SK-N-SH treated with all-trans-retinoic acid at 6 μM for 48 hours (cell line): Measurements from ENCODE around the gene SPATS2.

ENCODE experiments used
- ATAC-seq: fragments of 200-7000 bp; cut with Tn5 transposase; 3 replicates; pipeline ENCODE4 v1.9.1; 2020; ENCODE audit warnings: mild to moderate bottlenecking, moderate library complexity
- ARNTL ChIP-seq: fragments of 450-650 bp; formaldehyde crosslinking; IDR thresholded peaks from 2 replicates; pipeline ENCODE4 v1.5.0; 2020; ENCODE audit warnings: low read depth, mild to moderate bottlenecking, moderate library complexity, borderline replicate concordance
- BACH2 ChIP-seq: fragments of 250-450 bp; sonication (Bioruptor Pico); IDR thresholded peaks from 2 replicates; pipeline ENCODE4 v1.9.0; 2021; ENCODE audit warnings: mild to moderate bottlenecking, borderline replicate concordance
- CSDC2 ChIP-seq: fragments of 250-450 bp; sonication (Bioruptor Pico); IDR thresholded peaks from 2 replicates; pipeline ENCODE4 v1.5.0; 2020; ENCODE audit warnings: mild to moderate bottlenecking, moderate library complexity
- ESRRG ChIP-seq: fragments of 250-450 bp; sonication (Bioruptor Pico); IDR thresholded peaks from 2 replicates; pipeline ENCODE4 v1.6.1; 2021; ENCODE audit warnings: mild to moderate bottlenecking
- GLIS3 ChIP-seq: fragments of 250-450 bp; sonication (Bioruptor Pico); IDR thresholded peaks from 2 replicates; pipeline ENCODE4 v1.5.0; 2020; ENCODE audit warnings: mild to moderate bottlenecking, moderate library complexity
- ISL1 ChIP-seq: fragments of 250-450 bp; sonication (Bioruptor Pico); IDR thresholded peaks from 2 replicates; pipeline ENCODE4 v2.1.2; 2022; ENCODE audit warnings: mild to moderate bottlenecking, moderate library complexity
- PPARA ChIP-seq: fragments of 250-450 bp; sonication (Bioruptor Pico); IDR thresholded peaks from 2 replicates; pipeline ENCODE4 v1.5.0; 2020; ENCODE audit warnings: mild to moderate bottlenecking, borderline replicate concordance
- RARB ChIP-seq: fragments of 250-450 bp; sonication (Bioruptor Pico); IDR thresholded peaks from 2 replicates; pipeline ENCODE4 v1.8.0; 2021; ENCODE audit warnings: mild to moderate bottlenecking, moderate library complexity
- SNAI2 ChIP-seq: fragments of 250-450 bp; sonication (Bioruptor Pico); IDR thresholded peaks from 2 replicates; pipeline ENCODE4 v1.5.0; 2020; ENCODE audit warnings: mild to moderate bottlenecking, moderate library complexity
- TCF4 ChIP-seq: fragments of 250-450 bp; sonication (Bioruptor Pico); IDR thresholded peaks from 2 replicates; pipeline ENCODE4 v1.8.0; 2021; ENCODE audit warnings: mild to moderate bottlenecking, moderate library complexity, borderline replicate concordance
- ZC3H10 ChIP-seq: fragments of 250-450 bp; sonication (Bioruptor Pico); IDR thresholded peaks from 2 replicates; pipeline ENCODE4 v1.5.1; 2021; ENCODE audit warnings: mild to moderate bottlenecking, moderate library complexity
- ZFP3 ChIP-seq: fragments of 250-450 bp; sonication (Bioruptor Pico); IDR thresholded peaks from 2 replicates; pipeline ENCODE4 v1.5.0; 2020; ENCODE audit warnings: mild to moderate bottlenecking, moderate library complexity
- ZNF565 ChIP-seq: fragments of 450-650 bp; formaldehyde crosslinking; conservative IDR thresholded peaks from 2 replicates; pipeline ENCODE4 v1.5.0; 2020; ENCODE audit warnings: low read depth, mild to moderate bottlenecking, moderate library complexity
- ZNF70 ChIP-seq: fragments of 450-650 bp; formaldehyde crosslinking; IDR thresholded peaks from 2 replicates; pipeline ENCODE4 v1.5.0; 2020; ENCODE audit warnings: mild to moderate bottlenecking, moderate library complexity
- TF ChIP-seq, protein P1 (sequence below): fragments of 250-450 bp; sonication (Bioruptor Pico); IDR thresholded peaks from 2 replicates; pipeline ENCODE4 v1.8.0; 2021; ENCODE audit warnings: low read depth, mild to moderate bottlenecking, moderate library complexity, borderline replicate concordance
- TF ChIP-seq, protein P2 (sequence below): fragments of 250-450 bp; sonication (Bioruptor Pico); IDR thresholded peaks from 2 replicates; pipeline ENCODE4 v1.5.1; 2021; ENCODE audit warnings: mild to moderate bottlenecking, moderate library complexity
- TF ChIP-seq, protein P3 (sequence below): fragments of 250-450 bp; sonication (Bioruptor Pico); IDR thresholded peaks from 2 replicates; pipeline ENCODE4 v1.5.1; 2020; ENCODE audit warnings: low read depth, mild to moderate bottlenecking, moderate library complexity
- TF ChIP-seq, protein P4 (sequence below): fragments of 250-450 bp; sonication (Bioruptor Pico); IDR thresholded peaks from 2 replicates; pipeline ENCODE4 v1.5.0; 2020; ENCODE audit warnings: mild to moderate bottlenecking, moderate library complexity
- TF ChIP-seq, protein P5 (sequence below): fragments of 250-450 bp; sonication (Bioruptor Pico); IDR thresholded peaks from 2 replicates; pipeline ENCODE4 v1.8.0; 2020; ENCODE audit warnings: mild to moderate bottlenecking, moderate library complexity, borderline replicate concordance

SPATS2 gene

DNA sequence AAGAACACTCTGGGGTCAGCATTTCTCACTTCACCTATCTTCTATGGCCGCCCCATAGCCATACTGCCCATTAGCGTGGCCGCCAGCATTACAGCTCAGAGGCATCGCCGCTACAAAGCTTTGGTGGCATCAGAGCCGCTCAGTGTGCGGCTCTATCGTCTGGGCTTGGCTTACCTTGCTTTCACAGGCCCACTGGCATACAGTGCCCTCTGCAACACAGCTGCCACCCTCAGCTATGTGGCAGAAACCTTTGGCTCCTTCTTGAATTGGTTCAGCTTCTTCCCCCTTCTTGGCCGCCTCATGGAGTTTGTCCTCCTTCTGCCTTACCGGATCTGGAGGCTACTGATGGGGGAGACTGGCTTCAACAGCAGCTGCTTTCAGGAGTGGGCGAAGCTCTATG, 18.0 kb upstream of the SPATS2 start:
- no peak for TF ChIP-seq ARNTL (CRISPR knock-in tag)
- TF ChIP-seq, protein P1, sequence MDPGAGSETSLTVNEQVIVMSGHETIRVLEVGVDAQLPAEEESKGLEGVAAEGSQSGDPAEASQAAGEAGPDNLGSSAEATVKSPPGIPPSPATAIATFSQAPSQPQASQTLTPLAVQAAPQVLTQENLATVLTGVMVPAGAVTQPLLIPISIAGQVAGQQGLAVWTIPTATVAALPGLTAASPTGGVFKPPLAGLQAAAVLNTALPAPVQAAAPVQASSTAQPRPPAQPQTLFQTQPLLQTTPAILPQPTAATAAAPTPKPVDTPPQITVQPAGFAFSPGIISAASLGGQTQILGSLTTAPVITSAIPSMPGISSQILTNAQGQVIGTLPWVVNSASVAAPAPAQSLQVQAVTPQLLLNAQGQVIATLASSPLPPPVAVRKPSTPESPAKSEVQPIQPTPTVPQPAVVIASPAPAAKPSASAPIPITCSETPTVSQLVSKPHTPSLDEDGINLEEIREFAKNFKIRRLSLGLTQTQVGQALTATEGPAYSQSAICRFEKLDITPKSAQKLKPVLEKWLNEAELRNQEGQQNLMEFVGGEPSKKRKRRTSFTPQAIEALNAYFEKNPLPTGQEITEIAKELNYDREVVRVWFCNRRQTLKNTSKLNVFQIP (CRISPR knock-in tag), result no peak
- TF ChIP-seq BACH2 (CRISPR knock-in tag), result no peak
- TF ChIP-seq PPARA (CRISPR knock-in tag), result no peak
- no peak for TF ChIP-seq CSDC2 (CRISPR knock-in tag)
- no peak for TF ChIP-seq GLIS3 (CRISPR knock-in tag)
- TF ChIP-seq ZC3H10 (CRISPR knock-in tag), result no peak
- no peak for TF ChIP-seq ZNF70
- TF ChIP-seq, protein P2, sequence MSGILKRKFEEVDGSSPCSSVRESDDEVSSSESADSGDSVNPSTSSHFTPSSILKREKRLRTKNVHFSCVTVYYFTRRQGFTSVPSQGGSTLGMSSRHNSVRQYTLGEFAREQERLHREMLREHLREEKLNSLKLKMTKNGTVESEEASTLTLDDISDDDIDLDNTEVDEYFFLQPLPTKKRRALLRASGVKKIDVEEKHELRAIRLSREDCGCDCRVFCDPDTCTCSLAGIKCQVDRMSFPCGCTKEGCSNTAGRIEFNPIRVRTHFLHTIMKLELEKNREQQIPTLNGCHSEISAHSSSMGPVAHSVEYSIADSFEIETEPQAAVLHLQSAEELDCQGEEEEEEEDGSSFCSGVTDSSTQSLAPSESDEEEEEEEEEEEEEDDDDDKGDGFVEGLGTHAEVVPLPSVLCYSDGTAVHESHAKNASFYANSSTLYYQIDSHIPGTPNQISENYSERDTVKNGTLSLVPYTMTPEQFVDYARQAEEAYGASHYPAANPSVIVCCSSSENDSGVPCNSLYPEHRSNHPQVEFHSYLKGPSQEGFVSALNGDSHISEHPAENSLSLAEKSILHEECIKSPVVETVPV (CRISPR knock-in tag), result no peak
- TF ChIP-seq, protein P3, sequence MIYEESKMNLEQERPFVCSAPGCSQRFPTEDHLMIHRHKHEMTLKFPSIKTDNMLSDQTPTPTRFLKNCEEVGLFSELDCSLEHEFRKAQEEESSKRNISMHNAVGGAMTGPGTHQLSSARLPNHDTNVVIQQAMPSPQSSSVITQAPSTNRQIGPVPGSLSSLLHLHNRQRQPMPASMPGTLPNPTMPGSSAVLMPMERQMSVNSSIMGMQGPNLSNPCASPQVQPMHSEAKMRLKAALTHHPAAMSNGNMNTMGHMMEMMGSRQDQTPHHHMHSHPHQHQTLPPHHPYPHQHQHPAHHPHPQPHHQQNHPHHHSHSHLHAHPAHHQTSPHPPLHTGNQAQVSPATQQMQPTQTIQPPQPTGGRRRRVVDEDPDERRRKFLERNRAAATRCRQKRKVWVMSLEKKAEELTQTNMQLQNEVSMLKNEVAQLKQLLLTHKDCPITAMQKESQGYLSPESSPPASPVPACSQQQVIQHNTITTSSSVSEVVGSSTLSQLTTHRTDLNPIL, result no peak
- ATAC-seq, result no peak

DNA sequence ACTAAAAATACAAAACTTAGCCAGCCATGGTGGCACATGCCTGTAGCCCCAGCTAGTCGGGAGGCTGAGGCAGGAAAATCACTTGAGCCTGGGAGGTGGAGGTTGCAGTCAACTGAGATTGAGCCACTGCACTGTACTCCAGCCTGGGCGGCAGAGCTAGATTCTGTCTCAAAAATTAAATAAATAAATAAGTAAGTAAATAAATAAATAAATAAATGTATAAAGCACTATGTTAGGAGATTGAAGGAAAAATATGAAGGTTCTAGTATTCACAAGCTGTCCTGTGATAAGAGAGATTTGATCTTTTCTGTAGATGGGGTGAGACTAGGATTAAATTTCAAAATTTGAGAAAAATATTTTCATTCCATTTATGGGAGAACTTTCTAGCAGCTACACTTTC, 14.9 kb upstream of the SPATS2 start:
- no peak for ATAC-seq
- no peak for TF ChIP-seq BACH2 (CRISPR knock-in tag)
- no peak for TF ChIP-seq ESRRG (CRISPR knock-in tag)
- TF ChIP-seq, protein P2 (CRISPR knock-in tag), result no peak
- no peak for TF ChIP-seq ZFP3 (CRISPR knock-in tag)
- TF ChIP-seq ISL1 (CRISPR knock-in tag), result no peak
- no peak for TF ChIP-seq PPARA (CRISPR knock-in tag)
- TF ChIP-seq TCF4 (CRISPR knock-in tag), result no peak
- TF ChIP-seq, protein P4, sequence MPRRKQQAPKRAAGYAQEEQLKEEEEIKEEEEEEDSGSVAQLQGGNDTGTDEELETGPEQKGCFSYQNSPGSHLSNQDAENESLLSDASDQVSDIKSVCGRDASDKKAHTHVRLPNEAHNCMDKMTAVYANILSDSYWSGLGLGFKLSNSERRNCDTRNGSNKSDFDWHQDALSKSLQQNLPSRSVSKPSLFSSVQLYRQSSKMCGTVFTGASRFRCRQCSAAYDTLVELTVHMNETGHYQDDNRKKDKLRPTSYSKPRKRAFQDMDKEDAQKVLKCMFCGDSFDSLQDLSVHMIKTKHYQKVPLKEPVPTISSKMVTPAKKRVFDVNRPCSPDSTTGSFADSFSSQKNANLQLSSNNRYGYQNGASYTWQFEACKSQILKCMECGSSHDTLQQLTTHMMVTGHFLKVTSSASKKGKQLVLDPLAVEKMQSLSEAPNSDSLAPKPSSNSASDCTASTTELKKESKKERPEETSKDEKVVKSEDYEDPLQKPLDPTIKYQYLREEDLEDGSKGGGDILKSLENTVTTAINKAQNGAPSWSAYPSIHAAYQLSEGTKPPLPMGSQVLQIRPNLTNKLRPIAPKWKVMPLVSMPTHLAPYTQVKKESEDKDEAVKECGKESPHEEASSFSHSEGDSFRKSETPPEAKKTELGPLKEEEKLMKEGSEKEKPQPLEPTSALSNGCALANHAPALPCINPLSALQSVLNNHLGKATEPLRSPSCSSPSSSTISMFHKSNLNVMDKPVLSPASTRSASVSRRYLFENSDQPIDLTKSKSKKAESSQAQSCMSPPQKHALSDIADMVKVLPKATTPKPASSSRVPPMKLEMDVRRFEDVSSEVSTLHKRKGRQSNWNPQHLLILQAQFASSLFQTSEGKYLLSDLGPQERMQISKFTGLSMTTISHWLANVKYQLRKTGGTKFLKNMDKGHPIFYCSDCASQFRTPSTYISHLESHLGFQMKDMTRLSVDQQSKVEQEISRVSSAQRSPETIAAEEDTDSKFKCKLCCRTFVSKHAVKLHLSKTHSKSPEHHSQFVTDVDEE (CRISPR knock-in tag), result no peak
- no peak for TF ChIP-seq SNAI2 (CRISPR knock-in tag)
- TF ChIP-seq ZNF70, result no peak
- TF ChIP-seq, protein P5, sequence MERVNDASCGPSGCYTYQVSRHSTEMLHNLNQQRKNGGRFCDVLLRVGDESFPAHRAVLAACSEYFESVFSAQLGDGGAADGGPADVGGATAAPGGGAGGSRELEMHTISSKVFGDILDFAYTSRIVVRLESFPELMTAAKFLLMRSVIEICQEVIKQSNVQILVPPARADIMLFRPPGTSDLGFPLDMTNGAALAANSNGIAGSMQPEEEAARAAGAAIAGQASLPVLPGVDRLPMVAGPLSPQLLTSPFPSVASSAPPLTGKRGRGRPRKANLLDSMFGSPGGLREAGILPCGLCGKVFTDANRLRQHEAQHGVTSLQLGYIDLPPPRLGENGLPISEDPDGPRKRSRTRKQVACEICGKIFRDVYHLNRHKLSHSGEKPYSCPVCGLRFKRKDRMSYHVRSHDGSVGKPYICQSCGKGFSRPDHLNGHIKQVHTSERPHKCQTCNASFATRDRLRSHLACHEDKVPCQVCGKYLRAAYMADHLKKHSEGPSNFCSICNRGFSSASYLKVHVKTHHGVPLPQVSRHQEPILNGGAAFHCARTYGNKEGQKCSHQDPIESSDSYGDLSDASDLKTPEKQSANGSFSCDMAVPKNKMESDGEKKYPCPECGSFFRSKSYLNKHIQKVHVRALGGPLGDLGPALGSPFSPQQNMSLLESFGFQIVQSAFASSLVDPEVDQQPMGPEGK (CRISPR knock-in tag), result no peak
- TF ChIP-seq ZC3H10 (CRISPR knock-in tag), result no peak
- TF ChIP-seq, protein P1 (CRISPR knock-in tag), result no peak
- no peak for TF ChIP-seq RARB
- TF ChIP-seq ARNTL (CRISPR knock-in tag), result no peak
- no peak for TF ChIP-seq ZNF565 (CRISPR knock-in tag)
- no peak for TF ChIP-seq CSDC2 (CRISPR knock-in tag)
